Activated CD4-positive, CD25-positive, alpha-beta regulatory T cell (primary cell): ENCODE data around the gene THOC5.
A peak's percentile ranks its signal among the peaks of the same experiment; 100 is the strongest.
"Not testable (repeated sequence)": the region's sequence is repeated elsewhere in the genome, so short reads cannot be mapped to it uniquely, and the experiment has no call there.

Experiments used
- DNase-seq, 4 experiments: peaks; one replicate each; lab custom pipeline; 2025; lab: John Stamatoyannopoulos, UW

THOC5 gene

GRCh38 chr22:29553351-29554224 lies at the start of gene THOC5:
Gene THOC5, minus strand, starts transcription at chr22:29553757. Its CDS starts 4,610 bp downstream, at chr22:29549147.
- DNase-seq = peak; percentile 77 to 85 (median 81)

GRCh38 chr22:29598684-29599020 lies 45.1 kb upstream of the THOC5 start:
- DNase-seq = no peak

- not testable (repeated sequence) for DNase-seq
These were observed 44.5 kb upstream of the THOC5 start for GRCh38 chr22:29597871-29598683.

GRCh38 chr22:29596408-29596807 lies 42.9 kb upstream of the THOC5 start:
- DNase-seq = no peak

DNA sequence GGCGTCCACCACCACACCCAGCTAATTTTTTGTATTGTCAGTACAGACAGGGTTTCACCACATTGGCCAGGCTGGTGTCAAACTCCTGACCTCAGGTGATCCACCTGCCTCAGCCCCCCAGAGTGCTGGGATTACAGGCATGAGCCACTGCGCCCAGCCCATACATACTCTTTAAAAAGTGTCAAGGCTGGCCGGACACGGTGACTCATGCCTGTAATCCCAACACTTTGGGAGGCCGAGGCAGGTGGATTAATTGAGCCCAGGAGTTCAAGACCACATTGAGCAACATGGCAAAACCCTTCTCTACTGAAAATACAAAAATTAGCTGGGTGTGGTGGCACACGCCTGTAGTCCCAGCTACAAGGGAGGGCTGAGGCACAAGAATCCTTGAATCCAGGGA lies 40.9 kb upstream of the THOC5 start:
- DNase-seq = not testable (repeated sequence)

DNA sequence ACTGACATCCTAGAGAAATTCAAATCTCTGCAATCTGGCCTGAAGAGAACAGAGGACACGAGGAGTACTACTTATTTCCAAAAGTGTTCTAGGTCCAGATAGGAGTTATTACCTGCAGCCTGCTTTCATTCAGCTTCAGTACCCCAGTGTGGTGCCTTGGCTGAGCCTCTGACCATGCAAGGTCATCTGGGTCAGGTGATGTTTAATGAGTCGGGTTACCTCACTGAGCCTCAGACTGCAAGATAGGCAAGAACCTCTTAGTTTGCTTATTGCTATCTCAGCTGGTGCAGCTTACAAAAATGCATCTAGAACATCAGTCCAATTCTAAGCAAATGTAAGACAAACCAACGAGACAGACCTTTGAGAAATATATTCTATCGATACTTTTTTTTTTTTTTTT lies 40.4 kb upstream of the THOC5 start:
- DNase-seq = no peak

DNA sequence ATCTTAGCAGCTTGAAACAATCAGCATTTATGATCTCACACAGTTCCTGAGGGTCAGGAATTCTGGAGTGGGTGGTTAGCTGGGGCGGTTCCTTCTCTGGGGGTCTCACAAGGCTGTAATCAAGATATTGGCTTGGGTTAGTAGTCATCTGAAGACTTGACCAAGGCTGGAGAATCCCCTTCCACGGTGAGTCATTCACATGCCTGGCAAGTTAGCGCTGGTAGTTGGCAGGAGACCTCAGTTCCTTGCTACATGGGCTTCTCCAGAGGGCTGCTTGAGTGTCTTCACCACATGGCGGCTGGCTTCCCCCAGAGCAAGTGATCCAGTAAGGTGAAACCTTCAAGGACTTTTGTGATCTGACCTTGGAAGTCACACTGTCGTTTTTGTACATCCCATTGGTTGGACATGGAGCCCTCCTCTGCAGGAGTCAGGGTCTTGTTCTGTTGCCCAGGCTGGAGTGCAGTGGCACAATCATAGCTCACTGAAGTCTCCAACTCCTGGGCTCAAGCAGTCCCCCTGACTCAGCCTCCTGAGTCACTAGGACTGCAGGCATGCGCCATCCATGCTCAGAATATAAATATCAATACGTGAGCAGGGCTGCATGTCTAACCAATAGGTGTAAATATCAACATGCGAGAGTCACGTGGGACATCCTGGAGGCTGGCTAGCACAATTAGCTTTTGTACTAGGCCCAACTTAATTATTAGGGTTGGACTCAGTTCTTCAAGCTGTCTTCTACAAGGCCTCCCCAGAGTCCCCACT lies 34.6 kb upstream of the THOC5 start:
- DNase-seq = no peak

DNA sequence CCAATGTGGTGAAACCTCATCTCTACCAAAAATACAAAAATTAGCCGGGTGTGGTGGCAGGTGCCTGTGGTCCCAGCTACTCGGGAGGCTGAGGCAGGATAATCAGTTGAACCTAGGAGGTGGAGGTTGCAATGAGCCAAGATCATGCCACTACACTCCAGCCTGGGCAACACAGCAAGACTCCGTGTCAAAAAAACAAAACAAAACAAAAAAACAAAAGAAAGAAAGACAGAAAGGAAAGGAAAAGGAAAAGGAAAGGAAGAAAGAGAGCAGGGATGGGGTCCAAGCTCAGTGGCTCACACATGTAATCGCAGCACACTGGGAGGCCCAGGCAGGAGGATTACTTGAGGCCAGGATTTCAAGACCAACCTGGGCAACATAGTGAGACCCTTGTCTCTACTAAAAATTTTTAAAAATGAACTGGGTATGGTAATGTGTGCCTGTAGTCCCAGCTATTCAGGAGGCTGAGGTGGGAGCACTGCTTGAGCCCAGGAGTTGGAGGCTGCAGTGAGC lies 32.7 kb upstream of the THOC5 start:
- not testable (repeated sequence) for DNase-seq

GRCh38 chr22:29584975-29585374 lies 31.4 kb upstream of the THOC5 start:
- DNase-seq = no peak

- no peak for DNase-seq
These were observed 28.2 kb upstream of the THOC5 start for GRCh38 chr22:29581799-29582198.

DNA sequence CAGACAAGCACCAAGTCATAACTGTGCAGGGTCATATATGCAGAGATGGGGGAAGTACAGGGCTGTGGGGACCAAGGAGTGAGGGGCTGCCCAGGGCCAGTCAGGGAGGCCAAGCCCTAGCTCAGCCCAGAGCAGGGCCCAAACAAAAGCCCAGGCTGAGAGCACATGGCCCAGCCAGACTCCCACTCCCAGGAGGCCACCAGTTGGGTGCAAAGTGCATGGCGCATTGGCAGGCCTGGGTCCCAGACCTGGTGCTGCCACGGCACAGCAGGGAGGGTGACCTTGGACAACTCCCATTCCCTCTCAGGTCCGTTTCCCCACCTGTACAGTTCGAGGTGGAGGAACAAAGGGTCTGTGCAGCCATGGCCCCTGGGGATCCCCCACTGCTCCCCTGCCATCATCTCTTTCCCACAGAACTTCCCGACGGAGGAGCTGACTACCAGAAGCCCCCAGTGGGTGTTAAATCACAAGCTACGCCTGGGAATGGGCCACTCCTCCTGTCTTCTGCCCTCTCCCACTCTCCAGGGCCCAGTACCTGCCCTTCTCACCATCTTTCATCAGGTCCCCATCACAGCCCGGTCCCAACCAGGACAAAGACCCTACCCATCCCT lies 26.7 kb upstream of the THOC5 start:
- no peak for DNase-seq

DNA sequence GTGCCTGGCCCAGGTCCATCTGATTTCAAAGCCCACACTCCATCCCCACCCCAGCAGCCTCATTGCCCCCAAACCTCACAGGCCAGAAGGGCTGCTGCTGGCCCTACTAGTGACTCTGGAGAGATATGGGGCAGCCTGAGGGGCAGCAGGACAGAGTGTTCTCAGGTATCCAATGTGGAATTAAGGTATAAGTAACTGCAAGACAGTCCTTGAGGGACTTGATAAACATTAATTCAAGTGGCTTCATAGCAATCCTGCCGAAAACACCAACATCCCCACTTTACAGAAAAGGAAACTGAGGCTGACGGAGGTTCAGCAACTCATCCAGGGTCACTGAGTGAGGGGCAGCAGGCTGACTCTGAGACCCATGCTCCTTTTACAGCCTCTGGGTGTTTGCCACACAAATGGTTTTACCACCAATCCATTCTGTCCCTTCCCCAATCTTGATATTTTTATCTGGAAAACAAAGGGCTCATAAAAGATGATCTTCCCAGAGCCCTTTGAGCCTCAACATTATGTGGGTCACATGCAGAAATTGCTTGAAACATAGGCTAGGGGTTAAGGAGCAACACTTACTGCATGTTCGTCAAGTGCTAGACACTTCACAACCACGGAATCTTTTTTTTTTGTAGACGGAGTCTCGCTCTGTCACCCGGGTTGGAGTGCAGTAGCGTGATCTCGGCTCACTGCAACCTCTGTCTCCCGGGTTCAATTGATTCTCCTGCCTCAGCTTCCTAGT lies 25.1 kb upstream of the THOC5 start:
- DNase-seq = no peak

GRCh38 chr22:29574762-29575450 lies 21.3 kb upstream of the THOC5 start:
- no peak for DNase-seq

GRCh38 chr22:29570912-29571549 lies 17.5 kb upstream of the THOC5 start:
- DNase-seq = no peak

DNA sequence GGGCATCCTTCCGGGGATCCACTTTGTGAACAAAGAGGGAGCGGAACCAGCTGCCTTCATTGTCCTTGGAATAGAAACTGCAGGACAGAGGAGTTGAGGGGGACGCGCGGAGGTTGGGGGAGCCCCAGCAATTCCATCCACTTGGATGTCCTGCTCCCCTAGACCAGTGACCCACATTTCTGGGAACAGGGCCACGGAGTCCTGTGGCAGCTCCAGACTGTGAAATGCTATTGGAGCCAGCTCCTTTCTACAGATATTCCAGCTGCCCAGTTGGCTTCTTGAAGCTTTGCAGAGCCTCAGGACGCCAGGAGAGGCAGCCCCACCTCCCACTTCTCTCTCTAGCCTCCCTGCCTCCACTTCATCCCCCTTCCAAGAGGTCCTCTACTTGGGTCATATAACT lies 16.9 kb upstream of the THOC5 start:
- no peak for DNase-seq

DNA sequence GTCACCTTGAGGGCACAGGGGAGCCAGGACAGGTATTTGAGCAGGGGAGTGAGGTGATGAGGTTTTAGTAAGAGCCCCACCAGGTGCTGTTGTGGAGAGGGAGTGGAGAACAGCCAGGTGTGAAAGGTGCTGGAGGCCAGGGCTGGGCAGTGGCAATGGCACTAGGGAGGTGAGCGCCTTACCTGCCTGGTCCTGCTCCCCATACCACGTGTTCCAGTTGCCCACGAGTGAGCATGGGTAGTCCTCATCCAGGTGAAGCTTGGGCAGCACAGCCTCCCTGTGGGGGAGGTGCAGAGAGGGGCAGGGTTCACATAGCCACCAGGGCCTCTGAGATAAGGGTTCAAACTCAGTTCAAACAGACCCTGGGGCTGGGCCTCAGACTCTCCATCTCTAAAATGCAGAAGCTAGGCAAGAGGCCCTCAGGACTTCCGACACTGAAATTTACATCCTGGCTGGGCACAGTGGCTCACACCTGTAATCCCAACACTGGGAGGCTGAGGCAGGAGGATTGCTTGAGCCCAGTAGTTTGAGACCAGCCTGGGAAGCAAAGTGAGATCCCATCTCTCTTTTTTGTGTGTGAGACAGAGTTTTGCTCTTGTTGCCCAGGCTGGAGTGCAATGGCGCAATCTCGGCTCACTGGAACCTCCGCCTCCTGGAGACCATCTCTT lies 15.6 kb upstream of the THOC5 start:
- no peak for DNase-seq

GRCh38 chr22:29567338-29567737 lies 13.8 kb upstream of the THOC5 start:
- DNase-seq = no peak

- not testable (repeated sequence) for DNase-seq
These were observed 13.0 kb upstream of the THOC5 start for GRCh38 chr22:29566513-29566912.
